Effector CD8-positive, alpha-beta T cell (primary cell): ENCODE data around the gene SLX4IP.

Source experiments
- DNase-seq: peaks from one replicate; lab custom pipeline; 2025; lab: John Stamatoyannopoulos, UW

Gene SLX4IP

GRCh38 chr20:10633718-10634117 is 198.6 kb downstream of the SLX4IP start:
- no peak for DNase-seq

GRCh38 chr20:10634211-10634610 is 199.1 kb downstream of the SLX4IP start:
- DNase-seq = no peak

- DNase-seq = no peak
These were observed 199.7 kb downstream of the SLX4IP start for GRCh38 chr20:10634683-10635411.

GRCh38 chr20:10635476-10636208 is 200.5 kb downstream of the SLX4IP start:
- no peak for DNase-seq

DNA sequence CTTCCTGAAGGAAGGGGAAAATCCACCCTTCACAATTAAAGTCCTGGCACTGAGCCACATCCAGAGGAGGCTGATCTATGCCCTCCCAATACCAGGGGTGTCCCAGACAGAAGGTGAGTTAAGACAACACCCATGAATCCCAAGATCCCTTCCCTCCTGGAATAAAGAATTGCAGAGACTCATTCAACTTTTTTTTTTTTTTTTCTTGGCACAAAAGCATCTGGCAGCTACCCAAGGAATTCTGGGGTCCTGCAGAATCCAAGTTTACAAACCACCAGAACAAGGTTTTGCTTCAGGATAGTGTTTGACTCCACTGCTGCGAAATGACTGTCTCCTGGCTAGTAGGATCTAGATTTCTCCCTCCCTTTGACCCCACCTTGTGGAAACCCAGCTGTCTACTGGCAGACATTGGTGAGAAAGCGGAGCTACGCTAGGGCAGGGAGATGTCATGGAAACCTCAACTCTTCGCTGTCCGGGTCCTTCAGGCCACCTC is 201.3 kb downstream of the SLX4IP start:
- DNase-seq = no peak

DNA sequence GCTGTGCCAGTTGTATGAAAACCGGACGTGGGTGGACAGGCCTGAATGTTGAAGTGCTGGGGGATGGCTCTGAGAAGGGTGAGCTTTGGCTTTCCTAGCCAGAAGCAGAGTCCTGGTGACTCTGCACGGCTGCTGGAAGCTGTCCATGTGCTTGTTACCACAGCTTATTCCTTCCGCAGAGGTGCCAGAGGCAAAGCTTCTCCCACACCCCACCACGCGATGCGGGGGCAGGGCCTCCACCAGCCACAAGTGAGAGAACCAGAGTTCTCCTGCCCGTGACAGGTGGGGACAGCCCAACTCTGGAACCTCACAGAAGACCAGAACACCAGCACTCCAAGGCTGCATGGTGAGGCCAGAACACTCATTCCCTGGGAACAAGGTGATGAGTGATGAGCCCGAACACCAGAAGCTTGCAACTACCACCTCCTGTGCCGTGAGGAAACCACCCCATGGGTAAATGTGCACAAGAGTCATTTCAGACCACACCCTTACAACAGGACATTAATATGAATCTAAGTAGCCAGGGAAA is 202.0 kb downstream of the SLX4IP start:
- DNase-seq = no peak

DNA sequence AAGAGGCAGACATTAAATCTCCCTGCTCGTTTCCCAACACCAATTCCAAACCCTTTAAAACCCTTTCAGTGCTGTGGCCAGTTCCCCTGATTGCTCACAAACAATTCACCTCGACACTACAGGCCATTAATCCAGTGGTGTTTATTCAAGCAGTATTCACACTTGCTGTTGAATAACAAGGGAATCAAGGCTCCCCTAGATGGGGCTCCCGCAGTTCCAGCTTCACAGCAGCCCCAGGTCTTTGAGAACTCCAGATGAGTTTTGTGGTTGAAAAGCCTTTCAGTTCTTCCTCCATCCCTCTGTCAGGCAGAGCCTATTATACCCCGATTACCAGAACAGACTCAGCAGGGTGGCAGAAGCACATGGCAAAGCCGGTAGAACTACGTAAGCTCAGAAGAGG is 202.5 kb downstream of the SLX4IP start:
- DNase-seq = no peak

- no peak for DNase-seq
These were observed 204.1 kb downstream of the SLX4IP start for GRCh38 chr20:10639077-10639736.

DNA sequence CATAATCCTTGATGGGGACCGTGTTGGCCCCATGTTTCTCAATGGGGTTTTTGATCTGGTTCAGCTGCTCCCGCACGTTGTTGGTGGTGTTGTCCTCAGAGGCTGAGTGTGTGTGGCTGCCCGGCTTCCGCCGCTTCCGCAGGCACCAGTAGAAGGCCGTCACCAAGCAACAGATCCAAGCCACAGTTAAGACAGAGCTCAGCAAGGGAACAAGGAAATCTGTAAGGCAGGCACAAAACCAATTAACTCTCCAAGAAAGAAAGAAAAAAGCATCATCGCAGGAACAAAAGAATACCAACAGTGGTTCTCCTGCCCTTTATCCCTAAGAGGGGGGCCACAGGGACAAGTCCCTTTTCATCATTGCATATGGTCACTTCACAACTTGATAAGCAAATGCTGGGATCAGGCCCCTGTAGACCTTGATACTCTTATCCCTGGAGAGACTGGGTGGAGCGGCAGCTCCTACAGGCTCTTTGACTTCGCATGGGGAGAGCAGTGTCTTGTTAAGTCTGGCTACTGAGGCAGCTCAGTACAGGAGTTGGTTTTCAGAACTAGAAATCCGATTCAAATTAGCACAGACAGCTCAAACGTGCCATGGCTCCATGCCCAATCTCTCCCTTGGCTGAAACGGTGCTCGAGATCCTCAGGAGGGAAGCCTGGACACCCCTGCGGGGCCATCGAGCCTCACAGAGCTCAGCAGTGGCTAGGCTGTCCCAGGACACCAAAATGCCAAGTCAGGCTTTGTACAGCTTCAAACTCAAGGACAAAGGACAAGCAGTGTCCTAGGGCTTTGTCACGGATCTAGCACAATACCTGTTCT is 204.8 kb downstream of the SLX4IP start:
- DNase-seq = no peak

DNA sequence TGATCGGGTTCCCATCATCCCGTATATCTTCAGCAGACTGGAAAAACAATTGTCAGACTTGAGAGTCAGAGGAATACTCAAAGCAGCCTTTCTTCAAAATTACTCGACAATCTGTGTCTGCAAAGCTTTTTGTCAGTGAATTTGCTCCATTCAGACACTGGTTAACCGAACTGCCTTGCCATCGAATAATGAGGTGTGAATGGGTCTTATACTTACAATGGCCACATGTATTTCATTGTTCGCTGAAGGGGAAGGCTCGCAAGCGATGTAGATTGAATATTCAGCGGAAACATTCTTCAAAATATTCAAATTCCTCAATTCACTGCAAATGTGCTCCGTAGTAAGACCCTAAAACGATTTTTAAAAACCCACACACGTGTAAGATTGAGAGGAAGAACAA is 205.8 kb downstream of the SLX4IP start:
- no peak for DNase-seq

- no peak for DNase-seq
These were observed 206.4 kb downstream of the SLX4IP start for GRCh38 chr20:10641467-10641866.

DNA sequence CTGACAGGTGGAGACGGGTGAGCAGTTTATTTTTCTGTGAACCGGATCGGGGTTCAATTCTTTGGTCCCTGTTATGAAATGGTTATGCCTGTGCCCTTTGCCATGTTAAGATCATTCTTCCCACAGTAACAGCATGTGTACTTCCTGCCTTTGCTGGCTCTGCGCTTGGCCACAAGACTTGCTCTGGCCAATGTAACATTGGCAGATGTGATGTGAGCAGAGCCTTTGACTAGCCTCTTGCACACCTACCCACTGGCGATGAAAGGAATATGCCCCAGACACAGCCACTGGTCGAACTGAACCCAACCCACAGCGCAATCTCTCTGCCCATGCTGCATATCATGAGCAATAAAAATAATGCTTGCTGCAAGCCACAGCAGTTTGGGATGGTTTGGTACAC is 206.8 kb downstream of the SLX4IP start:
- DNase-seq = no peak

- no peak for DNase-seq
These were observed 207.9 kb downstream of the SLX4IP start for GRCh38 chr20:10642856-10643559.

DNA sequence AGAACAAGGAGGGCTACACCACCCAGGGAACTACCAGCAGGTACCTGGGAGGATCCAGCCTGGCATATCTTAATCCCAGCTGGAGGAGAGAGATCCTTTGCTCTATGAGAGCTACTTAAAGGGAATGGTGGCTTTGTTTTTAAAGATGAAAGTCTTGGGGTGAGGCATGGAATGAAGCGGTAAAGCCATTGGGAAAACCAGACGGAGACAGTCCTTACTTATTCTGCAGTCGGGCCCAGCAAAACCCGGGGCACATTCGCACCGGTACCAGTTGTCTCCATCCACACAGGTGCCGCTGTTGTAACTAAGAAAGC is 208.4 kb downstream of the SLX4IP start:
- DNase-seq = no peak

DNA sequence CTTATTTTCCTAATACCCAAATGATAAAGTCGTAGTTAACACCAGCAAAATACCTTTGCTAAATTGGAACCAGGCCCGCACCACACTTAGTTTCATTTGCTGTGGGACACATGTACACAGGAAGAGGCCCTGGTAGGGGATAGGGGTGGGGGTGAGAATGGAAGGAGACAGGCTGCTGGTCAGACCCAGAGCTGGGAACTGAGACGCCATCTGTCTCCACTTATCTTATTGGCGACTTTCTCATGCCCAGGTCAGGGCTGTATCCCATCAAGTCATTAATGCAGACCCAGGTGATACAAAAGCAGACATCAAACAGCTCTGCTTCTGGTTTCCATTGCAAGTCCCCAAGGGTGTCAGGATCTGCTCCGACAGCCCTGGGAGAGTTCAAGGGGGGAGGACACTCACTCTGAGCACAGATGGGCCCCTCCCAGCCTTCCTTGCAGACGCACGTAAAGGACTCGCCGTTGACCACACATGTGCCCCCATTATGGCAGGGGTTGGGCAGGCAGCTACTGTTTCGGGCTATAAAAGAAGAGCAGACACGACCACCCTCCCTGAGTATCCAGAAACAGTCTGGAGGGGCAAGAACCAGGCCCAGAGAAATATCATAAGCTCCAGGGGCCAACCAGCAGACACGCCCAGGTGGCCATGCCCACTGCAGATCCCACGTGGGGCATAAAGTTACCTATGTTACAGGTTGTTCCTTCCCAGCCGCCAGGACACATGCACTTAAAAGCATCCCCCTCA is 209.5 kb downstream of the SLX4IP start:
- DNase-seq = no peak

- DNase-seq = no peak
These were observed 210.1 kb downstream of the SLX4IP start for GRCh38 chr20:10645205-10645570.

DNA sequence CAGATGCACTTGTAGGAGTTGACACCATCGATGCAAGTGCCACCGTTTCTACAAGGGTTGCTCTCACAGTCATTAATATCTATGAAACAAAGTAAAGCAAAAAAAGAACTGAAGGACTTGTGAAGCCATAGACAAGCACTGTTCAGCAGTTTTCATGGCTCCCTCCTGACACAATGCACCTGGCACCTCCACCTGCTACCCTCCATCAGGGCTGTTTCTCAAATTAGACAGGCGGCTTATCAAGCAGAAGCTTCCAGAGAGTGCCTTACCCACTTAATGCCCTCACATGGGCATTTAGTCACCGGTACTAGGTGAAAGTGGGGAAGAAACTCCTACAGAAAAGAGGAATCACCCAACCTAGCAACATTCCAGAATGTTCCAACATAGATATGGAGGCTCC is 210.9 kb downstream of the SLX4IP start:
- no peak for DNase-seq

DNA sequence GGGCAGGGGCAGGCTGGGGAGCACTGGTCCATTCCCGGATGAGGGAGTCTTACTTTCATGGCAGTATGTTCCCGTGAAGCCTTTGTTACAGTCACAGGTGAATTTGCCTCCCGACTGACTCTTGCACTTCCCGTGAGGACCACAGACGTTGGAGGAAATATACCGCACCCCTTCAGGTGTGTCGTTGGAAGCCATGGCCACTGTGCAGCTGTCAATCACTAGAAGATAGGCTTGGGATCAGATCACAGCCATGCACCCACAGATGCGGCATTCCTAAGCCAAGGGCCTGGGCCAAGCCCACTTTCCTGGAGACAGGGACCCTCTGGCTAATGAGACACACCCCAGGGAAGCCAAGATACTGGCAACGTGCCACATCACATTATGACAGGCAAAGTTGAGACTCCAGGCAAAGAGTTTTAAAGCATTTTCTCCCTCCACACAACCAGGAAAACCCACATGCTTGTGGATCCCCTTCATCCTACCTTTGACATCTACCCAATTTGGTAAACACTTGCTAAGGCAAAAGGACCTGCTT is 211.8 kb downstream of the SLX4IP start:
- no peak for DNase-seq

DNA sequence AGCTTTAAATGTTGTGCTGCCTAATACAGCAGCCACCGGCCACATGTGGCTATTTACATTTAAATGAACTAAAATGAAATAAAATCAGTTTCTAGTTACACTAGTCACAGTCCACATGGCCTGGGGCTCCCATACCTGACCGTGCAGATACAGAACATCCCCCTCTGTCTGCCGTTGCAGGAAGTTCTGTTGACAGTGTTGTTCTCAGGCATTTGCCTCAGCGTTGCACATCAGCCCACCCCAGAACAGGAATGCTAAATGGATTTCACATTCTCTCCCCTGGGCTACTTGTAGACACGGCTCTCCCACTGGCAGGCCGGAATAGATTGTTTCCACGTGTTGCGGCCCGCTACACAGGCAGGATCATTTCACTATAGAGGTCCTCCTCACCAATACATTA is 212.4 kb downstream of the SLX4IP start:
- DNase-seq = no peak

- no peak for DNase-seq
These were observed 212.8 kb downstream of the SLX4IP start for GRCh38 chr20:10647909-10648308.
